Gastroesophageal sphincter (tissue), 3 donors: Measurements from ENCODE around the gene GAB4.

Source experiments
- CTCF ChIP-seq, 4 experiments: fragments of 200-600 bp in 2 of 4; fragments of 450-650 bp in 2 of 4; sonication (generic) in 1 of 4; IDR thresholded peaks; one replicate each; pipeline ENCODE4 v1.5.1; 2017 to 2019; ENCODE audit warnings: antibody characterized with exemption in 4 of 4, mild to moderate bottlenecking in 2 of 4, moderate library complexity in 2 of 4
- POLR2A ChIP-seq, 2 donors: fragments of 450-650 bp; IDR thresholded peaks; one replicate each; pipeline ENCODE4 v1.6.1; 2017; ENCODE audit warnings: antibody characterized with exemption in 2 of 2, mild to moderate bottlenecking in 2 of 2, moderate library complexity in 1 of 2
- POLR2AphosphoS5 ChIP-seq: sonication (generic); formaldehyde crosslinking; IDR thresholded peaks from one replicate; pipeline ENCODE4 v1.6.1; 2017; ENCODE audit warnings: antibody characterized with exemption

GRCh38 chr22:16954060-16954403 lies 54.0 kb downstream of the GAB4 start:
- TF ChIP-seq CTCF (IDR thresholded peaks at IDR 0.05) (no peak), POLR2A (IDR thresholded peaks at IDR 0.05) (no peak), POLR2AphosphoS5 (no peak)
